K562 (cell line): ENCODE data around the gene SCTR. TPM values are rescaled to one million over a fixed set of nuclear protein-coding genes. Genes with fewer than 3 reads are reported as not detected.

ENCODE experiments used
- CTBP1 ChIP-seq: fragments of 450-650 bp; IDR thresholded peaks from 2 replicates; pipeline ENCODE4 v1.6.1; 2016; ENCODE audit warnings: borderline replicate concordance
- ESRRA ChIP-seq: fragments of 450-650 bp; IDR thresholded peaks from 2 replicates; pipeline ENCODE4 v1.6.1; 2014; ENCODE audit warnings: low read depth, mild to moderate bottlenecking, moderate library complexity, borderline replicate concordance
- ETV1 ChIP-seq: fragments of 450-650 bp; conservative IDR thresholded peaks from 2 replicates; pipeline ENCODE4 v1.6.1; 2016; ENCODE audit warnings: missing genetic modification characterization, control low read depth, low read depth, missing compliant biosample characterization
- KDM1A ChIP-seq, 2 experiments: fragments of 450-650 bp; IDR thresholded peaks; 2 replicates each; pipeline ENCODE4 v1.6.1; 2016; ENCODE audit warnings: mild to moderate bottlenecking in 2 of 2
- KLF6 ChIP-seq: fragments of 250-450 bp; sonication (Bioruptor Pico); IDR thresholded peaks from 2 replicates; pipeline ENCODE4 v1.4.0; 2020; ENCODE audit warnings: mild to moderate bottlenecking, moderate library complexity, borderline replicate concordance
- MTF1 ChIP-seq: fragments of 250-450 bp; sonication (Bioruptor Pico); IDR thresholded peaks from 2 replicates; pipeline ENCODE4 v1.9.0; 2021; ENCODE audit warnings: moderate library complexity, mild to moderate bottlenecking, inconsistent platforms, borderline replicate concordance
- MYNN ChIP-seq, 2 experiments: sonication (generic); formaldehyde crosslinking in 1 of 2; IDR thresholded peaks; 2 replicates each; pipeline versions ENCODE4 v1.5.0 to v1.6.1; 2016 to 2020; ENCODE audit warnings: antibody characterized with exemption in 1 of 2, missing genetic modification reagents in 1 of 2
- NR2C2 ChIP-seq, 2 experiments: fragments of 200-800 bp in 1 of 2; sonication (Bioruptor generic) in 1 of 2; sonication (generic) in 1 of 2; formaldehyde crosslinking in 1 of 2; IDR thresholded peaks; 2 replicates each; pipeline versions ENCODE4 v1.6.1 to v1.8.0; 2016 to 2022; ENCODE audit warnings: mild to moderate bottlenecking in 1 of 2, missing compliant biosample characterization in 1 of 2, missing genetic modification characterization in 1 of 2, missing genetic modification reagents in 1 of 2
- POLR2G ChIP-seq: fragments of 200-400 bp; formaldehyde crosslinking; IDR thresholded peaks from 2 replicates; pipeline ENCODE4 v1.6.1; 2017; ENCODE audit warnings: low read depth, mild to moderate bottlenecking, antibody characterized with exemption, low read length, moderate library complexity
- WHSC1 ChIP-seq: IDR thresholded peaks from one replicate; pipeline ENCODE4 v1.6.1; 2012; ENCODE audit warnings: low read length, control low read depth, inconsistent platforms
- ZNF584 ChIP-seq: fragments of 200-800 bp; sonication (Bioruptor generic); IDR thresholded peaks from 2 replicates; pipeline ENCODE4 v1.6.1; 2016; ENCODE audit warnings: low read depth, mild to moderate bottlenecking, missing genetic modification characterization, missing compliant biosample characterization
- polyA plus RNA-seq, 8 experiments: library from polyadenylated mRNA; depleted of rRNA in 4 of 8; stranded (reverse) in 5 of 8; unstranded in 3 of 8; fragments of >200 nt; fragmentation: Nextera tagmentation in 2 of 8; fragmentation: Illumina TruSeq in 1 of 8; extraction: Ambion mirVana in 2 of 8; extraction: Trizol in 1 of 8; gene quantifications; 2 replicates each; pipeline versions ENCODE4 v1.2.1 to v1.2.3, GENCODE V29; 2011 to 2014; ENCODE audit warnings: inconsistent platforms in 1 of 8, missing spikeins in 1 of 8
- total RNA-seq, 7 experiments: library from RNA; depleted of rRNA in 6 of 7; stranded (reverse); fragments of >200 nt in 6 of 7; fragmentation: Illumina TruSeq in 2 of 7; extraction: Trizol in 2 of 7; gene quantifications; 2 replicates each; pipeline versions ENCODE4 v1.2.1 to v1.2.3, GENCODE V29; 2011 to 2021; ENCODE audit warnings: low replicate concordance in 1 of 7
- TF ChIP-seq, protein P1 (sequence below): fragments of 450-650 bp; IDR thresholded peaks from 2 replicates; pipeline ENCODE4 v1.6.1; 2016; ENCODE audit warnings: mild to moderate bottlenecking
- TF ChIP-seq, protein P2 (sequence below): fragments of 250-450 bp; sonication (Bioruptor Pico); IDR thresholded peaks from 2 replicates; pipeline ENCODE4 v1.4.0; 2020; ENCODE audit warnings: borderline replicate concordance
- TF ChIP-seq, protein P3 (sequence below), 2 experiments: fragments of 450-650 bp; formaldehyde crosslinking in 1 of 2; IDR thresholded peaks; 2 replicates each; pipeline versions ENCODE4 v1.4.0 to v1.6.1; 2014 to 2020; ENCODE audit warnings: mild to moderate bottlenecking in 2 of 2, borderline replicate concordance in 1 of 2, low read depth in 1 of 2

Gene SCTR
- total and polyA plus RNA-seq, 9 of the 15 experiments (the other 6 are each of a cell fraction or from before 2014, with no cell fraction given): not detected

DNA sequence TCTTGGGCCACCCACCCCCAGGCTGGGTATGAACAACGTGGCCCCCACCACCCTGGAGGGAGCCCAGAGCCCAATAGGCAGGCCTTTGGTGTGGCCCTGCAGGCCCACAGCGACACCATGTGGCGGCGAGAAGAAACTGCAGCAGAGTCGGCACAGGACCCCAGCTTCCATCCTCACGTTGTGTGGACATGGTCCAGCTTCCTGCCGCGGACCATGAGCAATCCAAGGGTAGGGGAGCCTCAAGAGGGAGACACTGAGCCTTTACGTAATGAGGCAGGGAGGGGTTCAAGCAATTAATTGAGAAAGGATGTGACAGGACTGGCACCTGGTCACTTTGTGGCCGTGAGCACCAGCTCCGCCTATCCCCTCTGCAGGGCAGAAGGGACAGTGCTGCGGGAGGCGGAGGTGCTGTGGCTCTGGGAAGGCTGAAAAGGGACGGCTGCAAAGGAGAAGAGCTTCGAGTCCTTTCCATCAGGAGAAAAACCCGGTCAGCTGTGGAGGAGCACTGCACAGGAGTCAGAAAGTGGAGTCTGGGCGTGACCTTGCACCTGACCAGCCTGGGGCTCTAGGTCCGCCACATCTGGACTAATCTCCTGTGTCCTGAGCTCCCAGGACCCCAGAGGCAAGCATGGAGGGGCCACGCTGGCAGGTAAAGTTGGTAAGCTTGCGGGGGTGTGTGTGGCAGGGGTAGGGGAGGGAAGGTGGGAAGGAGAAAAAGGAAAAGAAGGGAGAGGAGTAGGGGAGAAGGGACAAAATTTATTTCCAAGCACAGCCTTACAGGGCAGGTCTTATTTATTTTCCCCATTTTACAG, 47.8 kb downstream of the SCTR start (continued):
- TF ChIP-seq, protein P1, sequence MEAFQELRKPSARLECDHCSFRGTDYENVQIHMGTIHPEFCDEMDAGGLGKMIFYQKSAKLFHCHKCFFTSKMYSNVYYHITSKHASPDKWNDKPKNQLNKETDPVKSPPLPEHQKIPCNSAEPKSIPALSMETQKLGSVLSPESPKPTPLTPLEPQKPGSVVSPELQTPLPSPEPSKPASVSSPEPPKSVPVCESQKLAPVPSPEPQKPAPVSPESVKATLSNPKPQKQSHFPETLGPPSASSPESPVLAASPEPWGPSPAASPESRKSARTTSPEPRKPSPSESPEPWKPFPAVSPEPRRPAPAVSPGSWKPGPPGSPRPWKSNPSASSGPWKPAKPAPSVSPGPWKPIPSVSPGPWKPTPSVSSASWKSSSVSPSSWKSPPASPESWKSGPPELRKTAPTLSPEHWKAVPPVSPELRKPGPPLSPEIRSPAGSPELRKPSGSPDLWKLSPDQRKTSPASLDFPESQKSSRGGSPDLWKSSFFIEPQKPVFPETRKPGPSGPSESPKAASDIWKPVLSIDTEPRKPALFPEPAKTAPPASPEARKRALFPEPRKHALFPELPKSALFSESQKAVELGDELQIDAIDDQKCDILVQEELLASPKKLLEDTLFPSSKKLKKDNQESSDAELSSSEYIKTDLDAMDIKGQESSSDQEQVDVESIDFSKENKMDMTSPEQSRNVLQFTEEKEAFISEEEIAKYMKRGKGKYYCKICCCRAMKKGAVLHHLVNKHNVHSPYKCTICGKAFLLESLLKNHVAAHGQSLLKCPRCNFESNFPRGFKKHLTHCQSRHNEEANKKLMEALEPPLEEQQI: no peak
- TF ChIP-seq WHSC1 (no peak), ETV1 (peak; percentile 46; the same call in 1 of the 2 replicates), MYNN (IDR thresholded peaks at IDR 0.05) (no peak), MYNN (CRISPR knock-in tag; IDR thresholded peaks at IDR 0.05) (no peak), ZNF584 (CRISPR knock-in tag) (no peak), MTF1 (no peak), KDM1A (IDR thresholded peaks at IDR 0.05) (no peak), POLR2G (no peak), ESRRA (no peak), CTBP1 (peak; percentile 57; the same call in 1 of the 2 replicates), KLF6 (CRISPR knock-in tag) (no peak), NR2C2 (CRISPR knock-in tag; IDR thresholded peaks at IDR 0.05) (no peak), NR2C2 (tag; IDR thresholded peaks at IDR 0.05) (no peak)
- TF ChIP-seq, protein P2, sequence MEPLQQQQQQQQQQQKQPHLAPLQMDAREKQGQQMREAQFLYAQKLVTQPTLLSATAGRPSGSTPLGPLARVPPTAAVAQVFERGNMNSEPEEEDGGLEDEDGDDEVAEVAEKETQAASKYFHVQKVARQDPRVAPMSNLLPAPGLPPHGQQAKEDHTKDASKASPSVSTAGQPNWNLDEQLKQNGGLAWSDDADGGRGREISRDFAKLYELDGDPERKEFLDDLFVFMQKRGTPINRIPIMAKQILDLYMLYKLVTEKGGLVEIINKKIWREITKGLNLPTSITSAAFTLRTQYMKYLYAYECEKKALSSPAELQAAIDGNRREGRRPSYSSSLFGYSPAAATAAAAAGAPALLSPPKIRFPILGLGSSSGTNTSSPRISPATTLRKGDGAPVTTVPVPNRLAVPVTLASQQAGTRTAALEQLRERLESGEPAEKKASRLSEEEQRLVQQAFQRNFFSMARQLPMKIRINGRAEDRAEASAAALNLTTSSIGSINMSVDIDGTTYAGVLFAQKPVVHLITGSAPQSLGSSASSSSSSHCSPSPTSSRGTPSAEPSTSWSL (CRISPR knock-in tag): no peak
- TF ChIP-seq, protein P3, sequence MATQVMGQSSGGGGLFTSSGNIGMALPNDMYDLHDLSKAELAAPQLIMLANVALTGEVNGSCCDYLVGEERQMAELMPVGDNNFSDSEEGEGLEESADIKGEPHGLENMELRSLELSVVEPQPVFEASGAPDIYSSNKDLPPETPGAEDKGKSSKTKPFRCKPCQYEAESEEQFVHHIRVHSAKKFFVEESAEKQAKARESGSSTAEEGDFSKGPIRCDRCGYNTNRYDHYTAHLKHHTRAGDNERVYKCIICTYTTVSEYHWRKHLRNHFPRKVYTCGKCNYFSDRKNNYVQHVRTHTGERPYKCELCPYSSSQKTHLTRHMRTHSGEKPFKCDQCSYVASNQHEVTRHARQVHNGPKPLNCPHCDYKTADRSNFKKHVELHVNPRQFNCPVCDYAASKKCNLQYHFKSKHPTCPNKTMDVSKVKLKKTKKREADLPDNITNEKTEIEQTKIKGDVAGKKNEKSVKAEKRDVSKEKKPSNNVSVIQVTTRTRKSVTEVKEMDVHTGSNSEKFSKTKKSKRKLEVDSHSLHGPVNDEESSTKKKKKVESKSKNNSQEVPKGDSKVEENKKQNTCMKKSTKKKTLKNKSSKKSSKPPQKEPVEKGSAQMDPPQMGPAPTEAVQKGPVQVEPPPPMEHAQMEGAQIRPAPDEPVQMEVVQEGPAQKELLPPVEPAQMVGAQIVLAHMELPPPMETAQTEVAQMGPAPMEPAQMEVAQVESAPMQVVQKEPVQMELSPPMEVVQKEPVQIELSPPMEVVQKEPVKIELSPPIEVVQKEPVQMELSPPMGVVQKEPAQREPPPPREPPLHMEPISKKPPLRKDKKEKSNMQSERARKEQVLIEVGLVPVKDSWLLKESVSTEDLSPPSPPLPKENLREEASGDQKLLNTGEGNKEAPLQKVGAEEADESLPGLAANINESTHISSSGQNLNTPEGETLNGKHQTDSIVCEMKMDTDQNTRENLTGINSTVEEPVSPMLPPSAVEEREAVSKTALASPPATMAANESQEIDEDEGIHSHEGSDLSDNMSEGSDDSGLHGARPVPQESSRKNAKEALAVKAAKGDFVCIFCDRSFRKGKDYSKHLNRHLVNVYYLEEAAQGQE (IDR thresholded peaks at IDR 0.05; ENCODE audit: borderline replicate concordance): peak; percentile 87
- TF ChIP-seq, protein P3 (CRISPR knock-in tag; IDR thresholded peaks at IDR 0.05; ENCODE audit: low read depth): no peak
